Epithelial cell of esophagus (primary cell): ENCODE measurements around the gene RSF1.

ENCODE experiments used
- DNase-seq: peaks from one replicate; pipeline ENCODE4 v3.0.0; 2010; ENCODE audit warnings: low read depth
- H3K4me3 ChIP-seq: 2 replicates; pipeline ENCODE4 v1.5.1; 2011; ENCODE audit warnings: mild to moderate bottlenecking, low read length, control low read depth
- TF ChIP-seq, protein P1 (sequence below): IDR thresholded peaks from 2 replicates; pipeline ENCODE4 v1.5.1; 2011; ENCODE audit warnings: low read depth, mild to moderate bottlenecking, low read length, control low read depth, inconsistent platforms; ENCODE audit not compliant: insufficient read depth; ENCODE audit errors: missing control alignments

Gene RSF1

DNA sequence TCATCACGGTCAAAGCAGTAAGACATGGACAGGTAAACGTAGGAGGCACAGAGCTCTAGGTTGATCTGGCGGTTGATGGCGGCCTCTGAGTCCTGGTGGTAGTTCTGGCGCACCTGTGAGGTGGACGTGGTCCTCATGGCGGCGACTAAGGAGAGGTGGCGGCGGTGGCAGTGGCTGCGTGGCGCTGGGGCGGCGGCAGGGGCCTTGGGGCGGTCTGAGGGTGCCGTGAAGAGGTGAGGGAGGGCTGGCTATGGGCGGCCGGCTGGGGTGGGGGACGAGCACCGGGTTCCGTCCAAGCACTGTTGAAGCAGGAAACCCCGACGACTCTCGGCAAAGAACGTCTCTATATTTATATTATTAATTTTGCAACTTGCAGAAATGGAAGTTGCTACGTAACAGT lies 85.6 kb downstream of the RSF1 start:
- TF ChIP-seq, protein P1, sequence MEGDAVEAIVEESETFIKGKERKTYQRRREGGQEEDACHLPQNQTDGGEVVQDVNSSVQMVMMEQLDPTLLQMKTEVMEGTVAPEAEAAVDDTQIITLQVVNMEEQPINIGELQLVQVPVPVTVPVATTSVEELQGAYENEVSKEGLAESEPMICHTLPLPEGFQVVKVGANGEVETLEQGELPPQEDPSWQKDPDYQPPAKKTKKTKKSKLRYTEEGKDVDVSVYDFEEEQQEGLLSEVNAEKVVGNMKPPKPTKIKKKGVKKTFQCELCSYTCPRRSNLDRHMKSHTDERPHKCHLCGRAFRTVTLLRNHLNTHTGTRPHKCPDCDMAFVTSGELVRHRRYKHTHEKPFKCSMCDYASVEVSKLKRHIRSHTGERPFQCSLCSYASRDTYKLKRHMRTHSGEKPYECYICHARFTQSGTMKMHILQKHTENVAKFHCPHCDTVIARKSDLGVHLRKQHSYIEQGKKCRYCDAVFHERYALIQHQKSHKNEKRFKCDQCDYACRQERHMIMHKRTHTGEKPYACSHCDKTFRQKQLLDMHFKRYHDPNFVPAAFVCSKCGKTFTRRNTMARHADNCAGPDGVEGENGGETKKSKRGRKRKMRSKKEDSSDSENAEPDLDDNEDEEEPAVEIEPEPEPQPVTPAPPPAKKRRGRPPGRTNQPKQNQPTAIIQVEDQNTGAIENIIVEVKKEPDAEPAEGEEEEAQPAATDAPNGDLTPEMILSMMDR, result no peak
- no peak for DNase-seq
- no peak overlapping the region for H3K4me3 ChIP-seq

DNA sequence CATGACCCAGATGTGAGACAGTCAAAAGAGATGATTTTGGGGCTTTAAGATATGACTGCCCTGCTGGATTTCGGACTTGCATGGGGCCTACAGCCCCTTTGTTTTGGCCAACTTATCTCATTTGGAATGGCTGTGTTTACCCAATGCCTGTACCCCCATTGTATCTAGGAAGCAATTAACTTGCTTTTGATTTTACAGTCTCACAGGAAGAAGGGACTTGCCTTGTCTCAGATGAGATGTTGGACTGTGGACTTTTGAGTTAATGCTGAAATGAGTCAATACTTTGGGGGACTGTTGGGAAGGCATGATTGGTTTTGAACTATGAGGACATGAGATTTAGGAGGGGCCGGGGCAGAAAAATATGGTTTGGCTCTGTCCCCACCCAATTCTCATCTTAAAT lies 88.4 kb downstream of the RSF1 start:
- TF ChIP-seq, protein P1, result no peak
- H3K4me3 ChIP-seq, result no peak overlapping the region
- DNase-seq, result no peak

- no peak overlapping the region for H3K4me3 ChIP-seq
- TF ChIP-seq, protein P1, result no peak
- DNase-seq, result no peak
These were observed 89.7 kb downstream of the RSF1 start for GRCh38 chr11:77730789-77731188.

DNA sequence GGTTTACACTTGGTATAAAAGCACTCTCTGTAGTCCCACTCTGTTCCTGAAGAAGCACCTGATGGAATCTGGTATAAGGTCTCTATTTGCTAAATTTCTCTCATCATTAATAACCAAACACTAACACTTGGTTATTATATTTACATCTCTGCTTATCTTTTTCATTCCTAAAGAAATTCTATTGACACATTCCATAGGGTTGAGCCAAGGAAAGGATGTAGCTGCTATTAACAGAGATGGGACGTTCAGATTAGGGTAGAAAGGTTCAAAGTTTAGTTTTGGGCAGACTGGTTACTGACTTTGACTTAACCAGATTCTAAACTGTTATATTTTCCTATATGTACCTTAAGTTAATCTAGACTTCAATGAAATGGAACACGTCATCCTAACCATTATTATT lies 91.5 kb downstream of the RSF1 start:
- TF ChIP-seq, protein P1, result no peak
- DNase-seq, result no peak
- no peak overlapping the region for H3K4me3 ChIP-seq

GRCh38 chr11:77728203-77728786 lies 92.2 kb downstream of the RSF1 start:
- TF ChIP-seq, protein P1, result no peak
- H3K4me3 ChIP-seq, result no peak overlapping the region
- no peak for DNase-seq

- TF ChIP-seq, protein P1, result no peak
- DNase-seq, result no peak
- no peak overlapping the region for H3K4me3 ChIP-seq
These were observed 94.0 kb downstream of the RSF1 start for GRCh38 chr11:77726524-77726923.

DNA sequence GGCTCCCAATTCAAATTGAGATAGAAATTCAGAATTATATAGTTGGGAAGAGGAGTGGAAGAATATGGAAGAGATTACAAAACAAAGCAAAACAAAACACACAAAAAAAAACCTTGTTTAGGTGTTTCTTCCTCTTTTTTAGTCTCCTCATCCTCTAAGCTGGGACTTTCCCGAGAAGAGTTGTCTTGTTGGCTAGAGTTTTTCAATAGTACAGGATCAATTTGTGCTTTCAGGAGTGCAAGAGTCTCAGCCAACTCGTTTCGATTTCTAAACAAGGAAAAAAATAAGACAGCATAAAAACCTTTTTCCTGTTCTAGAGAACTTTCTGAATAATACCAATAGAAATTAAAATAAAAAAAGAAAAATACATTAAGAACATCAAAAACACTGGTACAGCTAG lies 95.1 kb downstream of the RSF1 start:
- no peak for DNase-seq
- no peak overlapping the region for H3K4me3 ChIP-seq
- TF ChIP-seq, protein P1, result no peak
